OCI-LY3 (cell line): ENCODE results near the gene GSX2.

ENCODE experiments used
- H2AFZ ChIP-seq: fragments of 200-600, 300-600 bp; shearing (Covaris generic); 2 replicates; pipeline ENCODE4 v1.6.0; 2014; ENCODE audit warnings: antibody characterized with exemption, low read depth, low read length
- H3K27ac ChIP-seq: fragments of 200-600, 300-600 bp; sonication (generic); 2 replicates; pipeline ENCODE4 v1.5.1; 2014; ENCODE audit warnings: mild to moderate bottlenecking, low read length, moderate library complexity, mixed read lengths
- H3K27me3 ChIP-seq: fragments of 200-600, 300-600 bp; sonication (generic); 2 replicates; pipeline ENCODE4 v1.6.1; 2014; ENCODE audit warnings: low read depth, low read length, mixed read lengths
- H3K36me3 ChIP-seq: fragments of 200-600, 300-600 bp; sonication (generic); replicated peaks from 2 replicates; pipeline ENCODE3; 2014; ENCODE audit warnings: low read depth, low read length, mixed read lengths
- H3K4me1 ChIP-seq: fragments of 300-600, 200-600 bp; sonication (generic); 2 replicates; pipeline ENCODE4 v1.6.1; 2014; ENCODE audit warnings: low read length, mixed read lengths
- H3K4me2 ChIP-seq: fragments of 200-600, 300-600 bp; sonication (generic); 2 replicates; pipeline ENCODE4 v1.6.1; 2014; ENCODE audit warnings: low read length, mixed read lengths
- H3K4me3 ChIP-seq: fragments of 300-600, 200-600 bp; sonication (generic); 2 replicates; pipeline ENCODE4 v1.5.1; 2014; ENCODE audit warnings: antibody characterized with exemption, mild to moderate bottlenecking, low read length, moderate library complexity
- H3K79me2 ChIP-seq: fragments of 300-600, 200-600 bp; shearing (Covaris generic); 2 replicates; pipeline ENCODE4 v1.6.1; 2014; ENCODE audit warnings: mild to moderate bottlenecking, low read length, mixed read lengths
- H3K9ac ChIP-seq: fragments of 300-600, 200-600 bp; shearing (Covaris generic); 2 replicates; pipeline ENCODE4 v1.6.0; 2014; ENCODE audit warnings: mild to moderate bottlenecking, low read length, moderate library complexity
- H3K9me3 ChIP-seq: fragments of 200-600, 300-600 bp; shearing (Covaris generic); 2 replicates; pipeline ENCODE4 v1.6.1; 2014; ENCODE audit warnings: low read length, mixed read lengths; ENCODE audit not compliant: insufficient read depth
- H4K20me1 ChIP-seq: fragments of 200-600, 300-600 bp; sonication (generic); 2 replicates; pipeline ENCODE4 v1.6.1; 2016; ENCODE audit warnings: low read length, mixed read lengths; ENCODE audit not compliant: insufficient read depth
- CTCF ChIP-seq: fragments of 200-600, 300-600 bp; sonication (generic); IDR thresholded peaks from 2 replicates; pipeline ENCODE4 v1.5.1; 2014; ENCODE audit warnings: antibody characterized with exemption, low read length, low read depth
- EZH2phosphoT487 ChIP-seq: fragments of 200-600 bp; shearing (Covaris generic); IDR thresholded peaks from 2 replicates; pipeline ENCODE4 v1.6.1; 2018; ENCODE audit warnings: antibody characterized with exemption, mixed run types, low read depth

The GSX2 gene

DNA sequence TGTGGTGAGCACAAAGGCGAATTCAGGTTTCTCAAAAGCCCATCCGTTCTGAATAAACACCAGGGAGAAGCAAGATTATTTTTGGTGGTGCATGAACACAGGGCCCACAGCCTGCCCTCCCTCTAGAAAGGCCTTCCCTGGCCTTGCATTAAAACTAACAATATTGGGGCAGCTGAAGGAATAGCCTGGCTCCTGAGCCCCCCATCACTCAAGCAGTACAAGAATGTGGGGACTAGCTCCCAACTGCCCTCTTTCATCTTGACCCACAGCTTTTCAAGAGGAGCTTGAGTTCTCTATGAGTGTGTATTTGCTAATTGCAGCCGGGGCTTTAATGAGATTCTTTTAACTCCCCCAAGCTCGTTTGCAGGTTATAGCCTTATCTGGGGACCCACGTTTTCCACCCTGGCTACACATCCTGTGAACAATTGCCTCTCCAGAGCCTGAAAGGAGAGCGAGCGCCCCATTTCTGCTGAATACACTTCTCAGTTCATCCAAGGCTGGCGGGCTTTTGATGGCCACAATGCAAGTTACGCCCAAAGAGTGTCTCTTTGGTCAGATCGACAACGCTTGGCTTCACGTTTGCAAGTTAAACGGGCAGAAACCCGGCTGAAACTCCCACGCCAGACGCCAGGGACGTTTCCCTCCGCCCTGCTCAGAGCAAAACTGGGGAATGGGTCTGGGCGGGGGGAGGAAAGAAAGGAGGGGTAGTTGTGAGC lies 4.7 kb upstream of the GSX2 start:
- no peak overlapping the region for H2AFZ ChIP-seq
- no peak overlapping the region for H3K9ac ChIP-seq
- H3K36me3 ChIP-seq: no peaks in the 10 kb centered on the region
- H3K9me3 ChIP-seq: no peaks in the 10 kb centered on the region
- no peak for TF ChIP-seq CTCF
- TF ChIP-seq EZH2phosphoT487: no peak
- no peak overlapping the region for H3K4me2 ChIP-seq
- no peak overlapping the region for H3K4me3 ChIP-seq
- no peak overlapping the region for H3K27ac ChIP-seq
- H3K27me3 ChIP-seq: peaks cover 21% of the 10 kb centered on the region
- H3K4me1 ChIP-seq: 0 out of 2 replicates have a peak, but pooled peaks cover 9% of the 10 kb centered on the region
- H3K79me2 ChIP-seq: no peaks in the 10 kb centered on the region
- no peaks in the 10 kb centered on the region for H4K20me1 ChIP-seq

- no peak overlapping the region for H3K4me2 ChIP-seq
- H3K27ac ChIP-seq: no peak overlapping the region
- no peak overlapping the region for H3K9ac ChIP-seq
- H3K4me1 ChIP-seq: 0 out of 2 replicates have a peak, but pooled peaks cover 5% of the 10 kb centered on the region
- H2AFZ ChIP-seq: no peak overlapping the region
- no peaks in the 10 kb centered on the region for H4K20me1 ChIP-seq
- no peaks in the 10 kb centered on the region for H3K9me3 ChIP-seq
- TF ChIP-seq EZH2phosphoT487: no peak
- no peak for TF ChIP-seq CTCF
- H3K4me3 ChIP-seq: no peak overlapping the region
- no peaks in the 10 kb centered on the region for H3K36me3 ChIP-seq
- no peaks in the 10 kb centered on the region for H3K79me2 ChIP-seq
- peaks cover 21% of the 10 kb centered on the region for H3K27me3 ChIP-seq
Observed at GRCh38 chr4:54096295-54096962, 3.5 kb upstream of the GSX2 start.

DNA sequence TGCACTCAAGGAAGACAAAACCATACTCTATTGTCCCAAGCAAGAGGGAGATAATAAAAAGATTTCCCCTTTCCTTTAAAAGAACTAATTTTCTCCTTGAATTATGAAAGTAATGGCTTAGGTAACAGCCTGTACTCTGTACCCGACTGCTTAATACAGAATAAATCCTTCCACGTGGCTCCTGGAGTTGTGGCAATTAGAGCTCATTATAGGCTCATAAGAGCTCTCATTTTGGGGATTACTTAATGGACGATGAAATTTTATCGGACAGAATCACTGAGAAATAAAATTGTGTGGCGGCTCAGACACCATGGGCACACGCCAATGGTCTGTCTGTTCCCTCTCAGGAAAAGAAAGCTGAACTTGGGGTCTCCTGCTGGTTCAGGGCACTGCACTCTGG lies 2.8 kb upstream of the GSX2 start:
- Histone ChIP-seq H2AFZ (no peak overlapping the region), H3K4me1 (0 out of 2 replicates have a peak, but pooled peaks cover 4% of the 10 kb centered on the region), H3K9ac (no peak overlapping the region), H3K4me2 (no peak overlapping the region), H3K36me3 (no peaks in the 10 kb centered on the region), H3K4me3 (no peak overlapping the region), H3K9me3 (no peaks in the 10 kb centered on the region), H4K20me1 (no peaks in the 10 kb centered on the region), H3K27ac (no peak overlapping the region), H3K79me2 (no peaks in the 10 kb centered on the region), H3K27me3 (peaks cover 21% of the 10 kb centered on the region)
- TF ChIP-seq EZH2phosphoT487: no peak
- no peak for TF ChIP-seq CTCF

GRCh38 chr4:54098375-54098774 lies 1.6 kb upstream of the GSX2 start:
- H3K36me3 ChIP-seq: no peaks in the 10 kb centered on the region
- H3K9ac ChIP-seq: no peak overlapping the region
- H3K4me2 ChIP-seq: no peak overlapping the region
- H4K20me1 ChIP-seq: no peaks in the 10 kb centered on the region
- no peak overlapping the region for H3K27ac ChIP-seq
- peaks cover 21% of the 10 kb centered on the region for H3K27me3 ChIP-seq
- no peaks in the 10 kb centered on the region for H3K79me2 ChIP-seq
- peaks cover 7% of the 10 kb centered on the region for H3K4me1 ChIP-seq
- H3K4me3 ChIP-seq: no peak overlapping the region
- TF ChIP-seq EZH2phosphoT487 (no peak), CTCF (no peak)
- no peaks in the 10 kb centered on the region for H3K9me3 ChIP-seq
- peak overlapping the region; percentile 39; the same call in 1 of the 2 replicates for H2AFZ ChIP-seq
